PC-3 (cell line): ENCODE data around the gene ELN. TPM values are rescaled to one million over a fixed set of nuclear protein-coding genes. Genes with fewer than 3 reads are reported as not detected.

Source experiments
- ATAC-seq: fragments of 200-7000 bp; cut with Tn5 transposase; 2 replicates; pipeline ENCODE4 v1.9.1; 2020; ENCODE audit warnings: mild to moderate bottlenecking, moderate library complexity
- BruUV-seq: library from RNA; stranded (reverse); fragments of 400-500 nt; replicated peaks from 2 replicates; lab custom pipeline; 2021; lab: Mats Ljungman, UMichigan
- CTCF ChIA-PET: fragments of 300-600 bp; sonication (Branson Sonifier 250); formaldehyde crosslinking; loops from one replicate; lab custom pipeline; 2022; ENCODE audit warnings: antibody characterized with exemption; lab: Charles Lee
- POLR2A ChIA-PET: fragments of 300-600 bp; sonication (Branson Sonifier 250); formaldehyde crosslinking; loops from one replicate; lab custom pipeline; 2022; ENCODE audit warnings: antibody characterized with exemption; ENCODE audit not compliant: unreplicated experiment; lab: Charles Lee
- DNase-seq: peaks from one replicate; pipeline ENCODE4 v3.0.0-alpha.2; 2015
- H2AFZ ChIP-seq: fragments of 300-600 bp; sonication (generic); 2 replicates; pipeline ENCODE4 v1.6.0; 2016; ENCODE audit warnings: antibody characterized with exemption, low read length
- H3F3A ChIP-seq: fragments of 300-600 bp; sonication (generic); one replicate; pipeline ENCODE4 v1.6.0; 2017; ENCODE audit warnings: antibody characterized with exemption, low read length, control low read depth, mild to moderate bottlenecking; ENCODE audit not compliant: unreplicated experiment
- H3K27ac ChIP-seq: fragments of 300-600 bp; sonication (generic); 2 replicates; pipeline ENCODE4 v1.5.1; 2016; ENCODE audit warnings: mild to moderate bottlenecking, low read length
- H3K27me3 ChIP-seq: fragments of 300-600 bp; sonication (generic); 2 replicates; pipeline ENCODE4 v1.6.1; 2016; ENCODE audit warnings: low read length, mixed read lengths
- H3K36me3 ChIP-seq: fragments of 300-600 bp; sonication (generic); 2 replicates; pipeline ENCODE4 v1.6.1; 2016; ENCODE audit warnings: low read depth, mixed run types, low read length, mixed read lengths
- H3K4me1 ChIP-seq: fragments of 300-600 bp; sonication (generic); 2 replicates; pipeline ENCODE4 v1.5.1; 2016; ENCODE audit warnings: low read length; ENCODE audit not compliant: insufficient read depth
- H3K4me2 ChIP-seq: fragments of 300-600 bp; sonication (generic); 2 replicates; pipeline ENCODE4 v1.6.0; 2016; ENCODE audit warnings: low read length
- H3K4me3 ChIP-seq: fragments of 300-600 bp; sonication (generic); 2 replicates; pipeline ENCODE4 v1.5.1; 2016; ENCODE audit warnings: mild to moderate bottlenecking, low read length, mixed read lengths
- H3K79me2 ChIP-seq: fragments of 300-600 bp; sonication (generic); 2 replicates; pipeline ENCODE4 v1.6.1; 2017; ENCODE audit warnings: low read length, mixed read lengths
- H3K9ac ChIP-seq: fragments of 300-600 bp; sonication (generic); 2 replicates; pipeline ENCODE4 v1.6.0; 2016; ENCODE audit warnings: mild to moderate bottlenecking, low read length
- H3K9me2 ChIP-seq: fragments of 300-600 bp; sonication (generic); replicated peaks from 2 replicates; pipeline ENCODE4 v1.6.1; 2016; ENCODE audit warnings: mixed run types, low read length, mixed read lengths
- H3K9me3 ChIP-seq: fragments of 300-600 bp; sonication (generic); 2 replicates; pipeline ENCODE4 v1.6.1; 2016; ENCODE audit warnings: low read length, mixed read lengths
- H4K20me1 ChIP-seq: fragments of 300-600 bp; sonication (generic); 2 replicates; pipeline ENCODE4 v1.6.1; 2016; ENCODE audit warnings: low read length, mixed read lengths
- EZH2 ChIP-seq: fragments of 300-600 bp; sonication (generic); IDR thresholded peaks from one replicate; pipeline ENCODE4 v1.6.1; 2017; ENCODE audit warnings: antibody characterized with exemption, mild to moderate bottlenecking, low read length; ENCODE audit not compliant: unreplicated experiment
- EZH2phosphoT487 ChIP-seq: fragments of 300-600 bp; sonication (generic); IDR thresholded peaks from 2 replicates; pipeline ENCODE4 v1.6.1; 2018; ENCODE audit warnings: mild to moderate bottlenecking, antibody characterized with exemption, low read length, borderline replicate concordance
- intact Hi-C: fragments of 100-400 bp; cut with micrococcal nuclease; formaldehyde crosslinking; loops from 2 replicates; pipeline ENCODE4 v1.9.0; 2023
- total RNA-seq: library from RNA; depleted of rRNA; stranded (reverse); fragments of >200 nt; gene quantifications from 2 replicates; pipeline ENCODE4 v1.2.3, GENCODE V29; 2014
- TF ChIP-seq, protein P1 (sequence below): fragments of 300-600 bp; sonication (generic); conservative IDR thresholded peaks from 2 replicates; pipeline ENCODE4 v1.5.1; 2017; ENCODE audit warnings: antibody characterized with exemption, low read depth, mild to moderate bottlenecking, low read length

Gene ELN
- total RNA-seq, 1 experiment from 2014 or later, result 0.07 TPM

DNA sequence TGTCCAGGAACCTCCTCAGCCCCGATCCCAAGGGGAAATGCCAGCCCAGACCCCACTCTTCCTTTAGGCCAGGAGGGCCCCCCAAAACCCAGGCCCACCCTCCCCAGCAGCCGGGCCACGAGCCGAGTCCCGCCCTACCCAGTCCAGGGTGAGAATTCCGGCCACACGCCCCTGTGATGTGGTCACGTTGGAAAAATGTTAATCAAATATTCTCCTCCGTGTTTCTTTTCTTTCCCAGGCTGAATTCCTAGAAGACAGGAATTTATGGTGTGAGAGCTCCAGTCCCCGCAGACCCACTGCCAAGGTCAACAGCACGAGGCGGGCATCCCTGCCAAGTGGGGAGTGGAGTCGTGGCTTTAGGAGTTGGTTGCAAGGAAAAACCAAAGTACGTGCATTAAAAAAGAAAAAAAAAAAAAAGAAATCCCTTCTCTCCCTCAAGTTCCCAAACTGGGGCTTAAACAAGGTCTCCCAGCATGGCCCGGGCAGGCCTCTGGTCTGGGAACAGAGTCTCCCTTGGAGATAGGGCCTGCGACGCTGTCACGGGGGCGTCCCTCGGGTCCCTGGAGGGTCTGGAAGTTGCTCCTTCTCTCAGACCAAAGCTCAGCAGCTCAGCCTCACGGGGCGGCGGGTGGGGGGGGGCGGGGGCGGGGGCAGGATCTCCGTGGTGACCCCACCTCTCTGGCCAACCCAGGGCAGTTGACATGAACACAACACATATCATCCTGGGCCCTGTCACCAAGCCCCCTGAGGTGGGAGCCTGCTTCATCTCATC, 28.1 kb upstream of the ELN start:
- H3K36me3 ChIP-seq, result no peaks in the 10 kb centered on the region
- H3K27me3 ChIP-seq, result no peaks in the 10 kb centered on the region
- no TSS peak for BruUV-seq
- H3K9me3 ChIP-seq, result no peaks in the 10 kb centered on the region
- H3F3A ChIP-seq, result no peaks in the 10 kb centered on the region
- no peak overlapping the region for H3K4me3 ChIP-seq
- peaks cover 11% of the 10 kb centered on the region for H3K4me1 ChIP-seq
- TF ChIP-seq, protein P1, sequence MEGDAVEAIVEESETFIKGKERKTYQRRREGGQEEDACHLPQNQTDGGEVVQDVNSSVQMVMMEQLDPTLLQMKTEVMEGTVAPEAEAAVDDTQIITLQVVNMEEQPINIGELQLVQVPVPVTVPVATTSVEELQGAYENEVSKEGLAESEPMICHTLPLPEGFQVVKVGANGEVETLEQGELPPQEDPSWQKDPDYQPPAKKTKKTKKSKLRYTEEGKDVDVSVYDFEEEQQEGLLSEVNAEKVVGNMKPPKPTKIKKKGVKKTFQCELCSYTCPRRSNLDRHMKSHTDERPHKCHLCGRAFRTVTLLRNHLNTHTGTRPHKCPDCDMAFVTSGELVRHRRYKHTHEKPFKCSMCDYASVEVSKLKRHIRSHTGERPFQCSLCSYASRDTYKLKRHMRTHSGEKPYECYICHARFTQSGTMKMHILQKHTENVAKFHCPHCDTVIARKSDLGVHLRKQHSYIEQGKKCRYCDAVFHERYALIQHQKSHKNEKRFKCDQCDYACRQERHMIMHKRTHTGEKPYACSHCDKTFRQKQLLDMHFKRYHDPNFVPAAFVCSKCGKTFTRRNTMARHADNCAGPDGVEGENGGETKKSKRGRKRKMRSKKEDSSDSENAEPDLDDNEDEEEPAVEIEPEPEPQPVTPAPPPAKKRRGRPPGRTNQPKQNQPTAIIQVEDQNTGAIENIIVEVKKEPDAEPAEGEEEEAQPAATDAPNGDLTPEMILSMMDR, result no peak
- TF ChIP-seq EZH2phosphoT487 (no peak), EZH2 (no peak)
- POLR2A ChIA-PET, result no interaction called here
- H4K20me1 ChIP-seq, result no peaks in the 10 kb centered on the region
- CTCF ChIA-PET, result no interaction called here
- no peak for DNase-seq
- intact Hi-C loops, result no loop called here
- no peaks in the 10 kb centered on the region for H3K9me2 ChIP-seq
- no peak overlapping the region for H3K9ac ChIP-seq
- no peak overlapping the region for H2AFZ ChIP-seq
- ATAC-seq, result no peak
- no peaks in the 10 kb centered on the region for H3K79me2 ChIP-seq
- H3K27ac ChIP-seq, result no peak overlapping the region
- no peak overlapping the region for H3K4me2 ChIP-seq

DNA sequence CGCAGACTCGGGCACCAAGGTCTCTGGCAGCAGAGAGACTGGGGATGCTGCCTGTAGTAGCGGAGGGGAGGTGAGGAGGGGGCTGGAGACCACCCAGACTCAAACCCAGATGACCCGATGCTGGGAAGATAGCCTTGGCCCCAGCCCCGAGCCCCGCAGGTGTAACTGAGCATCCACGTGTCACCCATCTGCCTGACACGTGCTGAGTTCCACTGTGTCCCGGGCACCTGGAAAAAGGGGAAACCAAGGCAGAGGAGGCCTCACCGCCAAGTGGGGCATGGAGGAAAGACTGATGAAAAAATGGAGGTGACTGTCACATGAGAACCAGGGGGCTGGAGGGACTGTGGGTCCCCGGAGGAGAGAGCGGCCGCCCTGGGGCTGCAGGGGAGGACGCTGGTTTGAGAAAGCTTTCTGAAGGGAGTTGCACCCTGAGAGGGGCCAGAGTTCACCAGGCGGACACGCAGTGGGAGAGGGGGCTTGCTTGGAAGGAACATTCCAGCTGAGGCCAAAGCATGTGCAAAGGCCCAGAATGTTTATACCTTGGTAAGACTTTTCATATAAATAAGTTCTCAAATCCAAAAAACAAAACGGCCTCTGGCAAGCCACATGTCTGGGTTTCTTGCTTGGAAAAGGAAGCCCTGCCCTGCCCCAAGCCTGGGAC, 27.4 kb upstream of the ELN start:
- H3K4me1 ChIP-seq, result peaks cover 11% of the 10 kb centered on the region
- no peaks in the 10 kb centered on the region for H3F3A ChIP-seq
- no peak overlapping the region for H3K27ac ChIP-seq
- POLR2A ChIA-PET, result no interaction called here
- H3K36me3 ChIP-seq, result no peaks in the 10 kb centered on the region
- no peaks in the 10 kb centered on the region for H3K9me2 ChIP-seq
- no peaks in the 10 kb centered on the region for H4K20me1 ChIP-seq
- BruUV-seq, result no TSS peak
- no peaks in the 10 kb centered on the region for H3K9me3 ChIP-seq
- intact Hi-C loops, result no loop called here
- no peak for ATAC-seq
- H2AFZ ChIP-seq, result no peak overlapping the region
- DNase-seq, result no peak
- CTCF ChIA-PET, result no interaction called here
- H3K4me2 ChIP-seq, result no peak overlapping the region
- no peaks in the 10 kb centered on the region for H3K27me3 ChIP-seq
- no peak for TF ChIP-seq EZH2phosphoT487
- no peak for TF ChIP-seq EZH2
- TF ChIP-seq, protein P1, result no peak
- no peak overlapping the region for H3K9ac ChIP-seq
- no peaks in the 10 kb centered on the region for H3K79me2 ChIP-seq
- no peak overlapping the region for H3K4me3 ChIP-seq

DNA sequence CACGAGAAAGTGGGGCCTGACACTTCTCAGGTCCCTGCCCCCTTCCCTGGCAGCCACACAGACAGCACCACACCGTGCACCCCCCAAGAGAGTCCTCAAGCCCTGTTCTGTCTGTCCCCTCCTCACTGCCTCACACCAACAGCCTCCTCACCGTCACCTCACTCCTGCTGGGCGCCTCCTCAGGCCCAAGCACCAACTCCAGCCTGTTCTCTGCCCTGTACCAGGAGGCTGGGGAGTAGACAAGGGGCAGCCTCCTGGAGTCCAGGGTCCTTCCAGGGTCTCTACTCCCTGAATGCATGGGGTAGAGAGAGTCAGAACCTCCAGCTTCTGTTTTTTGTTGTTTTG, 26.9 kb upstream of the ELN start:
- Histone ChIP-seq H3K4me2 (no peak overlapping the region), H3K9me3 (no peaks in the 10 kb centered on the region), H3K27ac (no peak overlapping the region), H3K9ac (no peak overlapping the region), H4K20me1 (no peaks in the 10 kb centered on the region), H3K9me2 (no peaks in the 10 kb centered on the region), H3K36me3 (no peaks in the 10 kb centered on the region), H3K4me3 (no peak overlapping the region), H3K4me1 (peaks cover 11% of the 10 kb centered on the region), H3K79me2 (no peaks in the 10 kb centered on the region), H3F3A (no peaks in the 10 kb centered on the region), H3K27me3 (no peaks in the 10 kb centered on the region), H2AFZ (no peak overlapping the region)
- ATAC-seq (no peak), DNase-seq (no peak)
- ChIA-PET POLR2A (no interaction called here), CTCF (no interaction called here)
- BruUV-seq, result no TSS peak
- intact Hi-C loops, result no loop called here
- TF ChIP-seq, protein P1, result no peak
- no peak for TF ChIP-seq EZH2phosphoT487
- no peak for TF ChIP-seq EZH2
